Keratinocyte (primary cell): ENCODE data around the gene ZDHHC4. TPM values are rescaled to one million over a fixed set of nuclear protein-coding genes. Genes with fewer than 3 reads are reported as not detected.

Source experiments
- DNase-seq: peaks from one replicate; pipeline ENCODE4 v3.0.0-alpha.2; 2011; ENCODE audit warnings: low read depth, missing footprints, low spot score
- FAIRE-seq: peaks from 2 replicates; lab custom pipeline; 2011; peaks lifted over from hg19 to GRCh38; lab: Jason Lieb, UNC
- H2AFZ ChIP-seq: 2 replicates; pipeline ENCODE4 v1.6.0; 2012; ENCODE audit warnings: low read length, control low read depth, inconsistent platforms; ENCODE audit not compliant: control insufficient read depth
- H3K27ac ChIP-seq: 2 replicates; pipeline ENCODE4 v1.5.1; 2011; ENCODE audit warnings: low read length; ENCODE audit not compliant: control insufficient read depth, insufficient read depth
- H3K27me3 ChIP-seq: 3 replicates; pipeline ENCODE4 v1.6.0; 2011; ENCODE audit warnings: low read length; ENCODE audit not compliant: control insufficient read depth, insufficient read depth; ENCODE audit errors: extremely low read depth
- H3K36me3 ChIP-seq, 2 experiments: 2 replicates in 1 of 2; 3 replicates in 1 of 2; pipeline ENCODE4 v1.5.1; 2011; ENCODE audit warnings: low read length in 2 of 2, mild to moderate bottlenecking in 1 of 2; ENCODE audit not compliant: control insufficient read depth in 2 of 2, insufficient read depth in 2 of 2; ENCODE audit errors: extremely low read depth in 1 of 2
- H3K4me1 ChIP-seq: 3 replicates; pipeline ENCODE4 v1.5.1; 2011; ENCODE audit warnings: low read length; ENCODE audit not compliant: control insufficient read depth, insufficient read depth; ENCODE audit errors: extremely low read depth
- H3K4me2 ChIP-seq: 3 replicates; pipeline ENCODE4 v1.6.0; 2011; ENCODE audit warnings: low read depth, low read length; ENCODE audit not compliant: control insufficient read depth, insufficient read depth; ENCODE audit errors: extremely low read depth
- H3K4me3 ChIP-seq, 3 experiments: fragments of 200-600 bp in 1 of 3; sonication (generic) in 1 of 3; 2 replicates in 2 of 3; 3 replicates in 1 of 3; pipeline ENCODE4 v1.5.1; 2011 to 2016; ENCODE audit warnings: low read length in 3 of 3, mild to moderate bottlenecking in 3 of 3, control low read depth in 2 of 3, inconsistent platforms in 1 of 3, low read depth in 1 of 3, mixed read lengths in 1 of 3, mixed run types in 1 of 3, moderate library complexity in 1 of 3; ENCODE audit not compliant: control insufficient read depth in 2 of 3, insufficient read depth in 2 of 3; ENCODE audit errors: extremely low read depth in 1 of 3
- H3K79me2 ChIP-seq: 2 replicates; pipeline ENCODE4 v1.6.0; 2012; ENCODE audit warnings: low read length; ENCODE audit not compliant: control insufficient read depth, insufficient read depth
- H3K9ac ChIP-seq: 3 replicates; pipeline ENCODE4 v1.6.0; 2011; ENCODE audit warnings: low read length; ENCODE audit not compliant: control insufficient read depth, insufficient read depth; ENCODE audit errors: extremely low read depth
- H3K9me1 ChIP-seq: 3 replicates; pipeline ENCODE4 v1.6.0; 2011; ENCODE audit warnings: low read length; ENCODE audit not compliant: control insufficient read depth, insufficient read depth; ENCODE audit errors: extremely low read depth
- H3K9me3 ChIP-seq: 2 replicates; pipeline ENCODE4 v1.5.1; 2012; ENCODE audit warnings: low read depth, low read length; ENCODE audit not compliant: control insufficient read depth
- H4K20me1 ChIP-seq: 3 replicates; pipeline ENCODE4 v1.6.0; 2011; ENCODE audit warnings: low read length; ENCODE audit not compliant: control insufficient read depth, insufficient read depth; ENCODE audit errors: extremely low read depth
- CTCF ChIP-seq, 3 experiments: IDR thresholded peaks in 1 of 3; conservative IDR thresholded peaks in 1 of 3; optimal IDR thresholded peaks in 1 of 3; 2 replicates in 2 of 3; 3 replicates in 1 of 3; pipeline versions ENCODE3 to v1.5.1; 2011; ENCODE audit warnings: low read length in 3 of 3, mild to moderate bottlenecking in 3 of 3, moderate library complexity in 2 of 3, control low read depth in 1 of 3, inconsistent platforms in 1 of 3; ENCODE audit not compliant: insufficient read depth in 2 of 3; ENCODE audit errors: extremely low read depth in 1 of 3
- EZH2 ChIP-seq: IDR thresholded peaks from one replicate; pipeline ENCODE4 v1.6.1; 2012; ENCODE audit warnings: inconsistent platforms, mild to moderate bottlenecking, low read length, moderate library complexity
- dilution Hi-C: fragments of 300-500 bp; cut with MboI; formaldehyde crosslinking; loops from one replicate; pipeline ENCODE4 v1.7.0; 2020; ENCODE audit warnings: low sequenced_read_pairs; ENCODE audit not compliant: extremely low pct_ligation_motif_present
- polyA plus RNA-seq, 5 experiments: library from polyadenylated mRNA; depleted of rRNA in 3 of 5; stranded (reverse) in 3 of 5; stranded (forward) in 1 of 5; unstranded in 1 of 5; fragments of >200 nt; gene quantifications; 1 replicate in 1 of 5; 2 replicates in 3 of 5; 3 replicates in 1 of 5; pipeline versions ENCODE4 v1.2.1 to v1.2.3, GENCODE V29; 2011 to 2012; ENCODE audit warnings: missing spikeins in 2 of 5, low read depth in 1 of 5, low replicate concordance in 1 of 5

ZDHHC4 gene
- polyA plus RNA-seq, 1 donor (not counting 4 experiments of a cell fraction or from before 2014, with no cell fraction given) = 50.7 TPM

- Histone ChIP-seq H3K79me2 (no peaks in the 10 kb centered on the region), H3K36me3 (no peaks in the 10 kb centered on the region), H3K4me3 (no peak overlapping the region), H3K9ac (no peak overlapping the region), H3K27ac (no peak overlapping the region), H3K4me1 (no peaks in the 10 kb centered on the region), H4K20me1 (no peaks in the 10 kb centered on the region), H3K9me3 (no peaks in the 10 kb centered on the region), H3K9me1 (no peaks in the 10 kb centered on the region), H3K4me2 (no peak overlapping the region), H3K27me3 (no peaks in the 10 kb centered on the region), H2AFZ (no peak overlapping the region)
- TF ChIP-seq EZH2 = no peak
- peak; percentile 22 to 47 (median 37) for TF ChIP-seq CTCF (optimal IDR thresholded peaks at IDR 0.05 in 1 of 3, IDR thresholded peaks at IDR 0.05 in 1 of 3, conservative IDR thresholded peaks at IDR 0.05 in 1 of 3; ENCODE audit: extremely low read depth in 1 of 3, insufficient read depth in 2 of 3, low read length in 3 of 3)
- no peak for DNase-seq
- dilution Hi-C loops = no loop called here
- FAIRE-seq = no peak
Measured at GRCh38 chr7:6558837-6559236, 18.4 kb upstream of the ZDHHC4 start.

- TF ChIP-seq EZH2 = no peak
- TF ChIP-seq CTCF (optimal IDR thresholded peaks at IDR 0.05 in 1 of 3, IDR thresholded peaks at IDR 0.05 in 1 of 3, conservative IDR thresholded peaks at IDR 0.05 in 1 of 3; ENCODE audit: extremely low read depth in 1 of 3, insufficient read depth in 2 of 3, low read length in 3 of 3) = no peak
- no peaks in the 10 kb centered on the region for H3K27me3 ChIP-seq
- no peaks in the 10 kb centered on the region for H3K9me3 ChIP-seq
- DNase-seq (no peak), FAIRE-seq (no peak)
- no peak overlapping the region for H3K9ac ChIP-seq
- no peak overlapping the region for H3K4me3 ChIP-seq
- H4K20me1 ChIP-seq = no peaks in the 10 kb centered on the region
- H3K4me2 ChIP-seq = no peak overlapping the region
- H3K4me1 ChIP-seq = no peaks in the 10 kb centered on the region
- no peaks in the 10 kb centered on the region for H3K9me1 ChIP-seq
- H3K36me3 ChIP-seq = no peaks in the 10 kb centered on the region
- H2AFZ ChIP-seq = no peak overlapping the region
- no peak overlapping the region for H3K27ac ChIP-seq
- dilution Hi-C loops = no loop called here
- H3K79me2 ChIP-seq = no peaks in the 10 kb centered on the region
Measured at GRCh38 chr7:6559896-6560295, 17.4 kb upstream of the ZDHHC4 start.
